ENCODE data around the gene TMEM86B.

DNA sequence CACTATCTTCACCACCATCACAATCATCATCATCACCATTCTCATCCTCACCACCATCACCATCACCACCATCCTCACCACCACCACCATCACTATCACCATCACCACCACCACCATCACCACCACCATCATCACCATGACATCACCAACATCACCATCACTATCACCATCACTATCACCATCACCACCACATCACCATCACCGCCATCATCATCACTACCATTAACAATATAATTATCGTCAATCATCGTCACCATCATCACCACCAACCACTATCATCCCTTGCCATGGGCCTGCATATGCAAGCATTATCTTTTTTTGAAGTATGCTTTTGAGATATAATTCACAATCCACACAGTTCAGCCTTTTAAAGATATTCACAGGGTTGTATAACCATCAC is 37.8 kb upstream of the TMEM86B start:
- TF ChIP-seq, protein P1, sequence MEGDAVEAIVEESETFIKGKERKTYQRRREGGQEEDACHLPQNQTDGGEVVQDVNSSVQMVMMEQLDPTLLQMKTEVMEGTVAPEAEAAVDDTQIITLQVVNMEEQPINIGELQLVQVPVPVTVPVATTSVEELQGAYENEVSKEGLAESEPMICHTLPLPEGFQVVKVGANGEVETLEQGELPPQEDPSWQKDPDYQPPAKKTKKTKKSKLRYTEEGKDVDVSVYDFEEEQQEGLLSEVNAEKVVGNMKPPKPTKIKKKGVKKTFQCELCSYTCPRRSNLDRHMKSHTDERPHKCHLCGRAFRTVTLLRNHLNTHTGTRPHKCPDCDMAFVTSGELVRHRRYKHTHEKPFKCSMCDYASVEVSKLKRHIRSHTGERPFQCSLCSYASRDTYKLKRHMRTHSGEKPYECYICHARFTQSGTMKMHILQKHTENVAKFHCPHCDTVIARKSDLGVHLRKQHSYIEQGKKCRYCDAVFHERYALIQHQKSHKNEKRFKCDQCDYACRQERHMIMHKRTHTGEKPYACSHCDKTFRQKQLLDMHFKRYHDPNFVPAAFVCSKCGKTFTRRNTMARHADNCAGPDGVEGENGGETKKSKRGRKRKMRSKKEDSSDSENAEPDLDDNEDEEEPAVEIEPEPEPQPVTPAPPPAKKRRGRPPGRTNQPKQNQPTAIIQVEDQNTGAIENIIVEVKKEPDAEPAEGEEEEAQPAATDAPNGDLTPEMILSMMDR (IDR thresholded peaks at IDR 0.05), result no peak
- TF ChIP-seq EZH2 (IDR thresholded peaks at IDR 0.05) (no peak), EZH2phosphoT487 (IDR thresholded peaks at IDR 0.05) (no peak)
